Natural killer cell (primary cell): ENCODE data around the gene NR0B2. TPM values are rescaled to one million over a fixed set of nuclear protein-coding genes. Genes with fewer than 3 reads are reported as not detected.

Experiments
- ATAC-seq, 3 donors: fragments of 150-1000 bp in 2 of 3; fragments of 200-7000 bp in 1 of 3; cut with Tn5 transposase; 1 replicate in 1 of 3; 2 replicates in 2 of 3; pipeline ENCODE4 v1.10.0; 2021; ENCODE audit warnings: mild to moderate bottlenecking in 2 of 3, moderate library complexity in 2 of 3
- DNase-seq, 2 donors: peaks; one replicate each; pipeline versions ENCODE4 v3.0.0 to v3.0.0-alpha.2; 2013 to 2021; ENCODE audit warnings: mixed read lengths in 1 of 2
- H3K27ac ChIP-seq: one replicate; pipeline ENCODE4 v1.5.1; 2013; ENCODE audit warnings: mild to moderate bottlenecking, low read length
- H3K27me3 ChIP-seq: one replicate; pipeline ENCODE4 v1.6.1; 2013; ENCODE audit warnings: low read length; ENCODE audit not compliant: control insufficient read depth, insufficient read depth
- H3K36me3 ChIP-seq: one replicate; pipeline ENCODE4 v1.6.1; 2013; ENCODE audit warnings: low read length; ENCODE audit not compliant: control insufficient read depth, insufficient read depth
- H3K4me1 ChIP-seq: one replicate; pipeline ENCODE4 v1.6.1; 2013; ENCODE audit warnings: low read length; ENCODE audit not compliant: control insufficient read depth, insufficient read depth
- H3K4me3 ChIP-seq: one replicate; pipeline ENCODE4 v1.5.1; 2013; ENCODE audit warnings: low read length
- H3K9me3 ChIP-seq: one replicate; pipeline ENCODE4 v1.6.1; 2013; ENCODE audit warnings: low read length; ENCODE audit not compliant: control insufficient read depth, insufficient read depth
- H3K27ac Mint-ChIP-seq, 2 donors: one replicate each; pipeline ENCODE4 v1.8.0; 2022; ENCODE audit warnings: mild to moderate bottlenecking in 2 of 2, mixed read lengths in 2 of 2, moderate library complexity in 1 of 2
- H3K27me3 Mint-ChIP-seq, 2 donors: one replicate each; pipeline ENCODE4 v1.8.0; 2022; ENCODE audit warnings: low read depth in 2 of 2, mixed read lengths in 2 of 2
- H3K36me3 Mint-ChIP-seq: one replicate; pipeline ENCODE4 v1.8.0; 2022; ENCODE audit warnings: mixed read lengths
- H3K4me1 Mint-ChIP-seq, 2 donors: one replicate each; pipeline ENCODE4 v1.8.0; 2022; ENCODE audit warnings: mixed read lengths in 2 of 2
- H3K4me3 Mint-ChIP-seq: one replicate; pipeline ENCODE4 v1.8.0; 2022; ENCODE audit warnings: mild to moderate bottlenecking, moderate library complexity, mixed read lengths
- H3K9me3 Mint-ChIP-seq, 2 donors: one replicate each; pipeline ENCODE4 v1.8.0; 2022; ENCODE audit warnings: mixed read lengths in 2 of 2
- WGBS: methylation state at CpG from one replicate; pipeline ENCODE4 v1.1.7; 2013; ENCODE audit warnings: missing lambda C conversion rate; ENCODE audit not compliant: insufficient coverage; 5-methylcytosine and 5-hydroxymethylcytosine counted together
- intact Hi-C: fragments of 100-400 bp; cut with micrococcal nuclease; formaldehyde crosslinking; loops from one replicate; pipeline ENCODE4 v1.14.2; 2022
- total RNA-seq, 4 donors: library from RNA; stranded (reverse); fragments of 120-200 nt in 1 of 4; gene quantifications; one replicate each; pipeline versions ENCODE4 v1.2.3 to v1.2.4, GENCODE V29; 2013 to 2022
- TF ChIP-seq, protein P1 (sequence below): fragments of 200-600 bp; IDR thresholded peaks from one replicate; pipeline ENCODE4 v1.8.0; 2022; ENCODE audit warnings: antibody characterized with exemption

Gene NR0B2, protein sequence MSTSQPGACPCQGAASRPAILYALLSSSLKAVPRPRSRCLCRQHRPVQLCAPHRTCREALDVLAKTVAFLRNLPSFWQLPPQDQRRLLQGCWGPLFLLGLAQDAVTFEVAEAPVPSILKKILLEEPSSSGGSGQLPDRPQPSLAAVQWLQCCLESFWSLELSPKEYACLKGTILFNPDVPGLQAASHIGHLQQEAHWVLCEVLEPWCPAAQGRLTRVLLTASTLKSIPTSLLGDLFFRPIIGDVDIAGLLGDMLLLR
- not detected for total RNA-seq
- not detected for total RNA-seq (2013)

DNA sequence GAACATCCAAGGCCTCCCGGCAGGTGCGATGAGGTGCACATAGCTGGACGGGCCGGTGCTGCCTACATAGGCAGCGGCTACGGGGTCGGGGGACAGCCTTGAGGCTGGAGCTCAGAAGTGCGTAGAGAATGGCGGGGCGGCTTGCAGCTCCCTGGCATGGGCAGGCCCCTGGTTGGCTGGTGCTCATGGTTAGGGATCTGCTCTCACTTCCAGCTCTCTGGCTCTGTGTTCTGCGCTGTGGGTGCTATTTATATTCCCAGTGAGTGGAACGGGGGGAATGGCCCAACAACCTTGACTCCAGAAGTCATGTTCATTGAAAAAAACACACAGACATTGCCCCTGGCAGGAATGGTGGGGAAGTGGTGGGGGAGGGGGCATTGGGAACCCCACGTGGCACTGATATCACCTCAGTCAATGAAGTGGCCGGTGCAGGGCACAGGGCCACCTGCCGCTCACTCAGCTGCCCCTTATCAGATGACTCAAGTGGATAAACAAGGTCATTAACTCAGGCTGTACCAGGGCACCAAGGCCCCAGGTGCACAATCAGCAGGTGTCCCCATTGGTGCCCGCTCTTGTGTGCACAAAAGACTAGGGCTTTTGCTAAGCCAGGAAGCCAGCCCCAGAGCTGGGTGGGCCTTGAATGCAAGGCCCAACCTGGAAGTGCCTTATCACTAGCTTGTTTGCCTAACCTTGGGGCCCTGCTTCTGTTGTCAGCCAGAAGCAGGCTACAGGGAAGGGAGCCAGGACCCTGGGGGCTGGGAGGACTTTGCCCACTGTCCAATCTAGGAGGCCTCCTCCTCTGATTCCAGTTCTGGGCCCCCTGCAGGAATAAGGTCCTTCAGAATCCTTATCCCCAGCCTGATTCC lies at the start of gene NR0B2:
TSS of gene NR0B2 (minus strand) at position 222 of the 866 bp plus-strand sequence. CDS start at position 187, 35 bp downstream.
- no peak within 1 kb of the TSS for H3K4me3 Mint-ChIP-seq
- DNase-seq (no peak), ATAC-seq (no peak)
- no peaks in the 10 kb centered on the region for H3K4me1 Mint-ChIP-seq
- Histone ChIP-seq H3K4me3 (no peak within 1 kb of the TSS), H3K4me1 (no peaks in the 10 kb centered on the region), H3K27me3 (no peaks in the 10 kb centered on the region), H3K36me3 (no peaks in the 10 kb centered on the region), H3K9me3 (no peaks in the 10 kb centered on the region), H3K27ac (no peak within 1 kb of the TSS)
- H3K9me3 Mint-ChIP-seq = no peaks in the 10 kb centered on the region
- TF ChIP-seq, protein P1, sequence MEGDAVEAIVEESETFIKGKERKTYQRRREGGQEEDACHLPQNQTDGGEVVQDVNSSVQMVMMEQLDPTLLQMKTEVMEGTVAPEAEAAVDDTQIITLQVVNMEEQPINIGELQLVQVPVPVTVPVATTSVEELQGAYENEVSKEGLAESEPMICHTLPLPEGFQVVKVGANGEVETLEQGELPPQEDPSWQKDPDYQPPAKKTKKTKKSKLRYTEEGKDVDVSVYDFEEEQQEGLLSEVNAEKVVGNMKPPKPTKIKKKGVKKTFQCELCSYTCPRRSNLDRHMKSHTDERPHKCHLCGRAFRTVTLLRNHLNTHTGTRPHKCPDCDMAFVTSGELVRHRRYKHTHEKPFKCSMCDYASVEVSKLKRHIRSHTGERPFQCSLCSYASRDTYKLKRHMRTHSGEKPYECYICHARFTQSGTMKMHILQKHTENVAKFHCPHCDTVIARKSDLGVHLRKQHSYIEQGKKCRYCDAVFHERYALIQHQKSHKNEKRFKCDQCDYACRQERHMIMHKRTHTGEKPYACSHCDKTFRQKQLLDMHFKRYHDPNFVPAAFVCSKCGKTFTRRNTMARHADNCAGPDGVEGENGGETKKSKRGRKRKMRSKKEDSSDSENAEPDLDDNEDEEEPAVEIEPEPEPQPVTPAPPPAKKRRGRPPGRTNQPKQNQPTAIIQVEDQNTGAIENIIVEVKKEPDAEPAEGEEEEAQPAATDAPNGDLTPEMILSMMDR = no peak
- H3K27ac Mint-ChIP-seq = no peak within 1 kb of the TSS
- 92% methylated on average over 16 of the region's 16 CpGs for WGBS
- no peaks in the 10 kb centered on the region for H3K27me3 Mint-ChIP-seq
- intact Hi-C loops = no loop called here
- no peaks in the 10 kb centered on the region for H3K36me3 Mint-ChIP-seq

- DNase-seq (no peak), ATAC-seq (no peak)
- TF ChIP-seq, protein P1 = no peak
- no peaks in the 10 kb centered on the region for H3K9me3 Mint-ChIP-seq
- H3K4me3 Mint-ChIP-seq = no peak overlapping the region
- WGBS = 75% methylated on average over 3 of the region's 3 CpGs
- H3K4me1 Mint-ChIP-seq = peaks cover 6% of the 10 kb centered on the region in 2 donors
- intact Hi-C loops = no loop called here
- H3K27ac Mint-ChIP-seq = no peak overlapping the region
- Histone ChIP-seq H3K4me3 (no peak overlapping the region), H3K9me3 (no peaks in the 10 kb centered on the region), H3K27me3 (peaks cover 16% of the 10 kb centered on the region), H3K4me1 (peaks cover 12% of the 10 kb centered on the region), H3K27ac (no peak overlapping the region), H3K36me3 (no peaks in the 10 kb centered on the region)
- peaks cover 34 to 49% of the 10 kb centered on the region in 2 donors for H3K27me3 Mint-ChIP-seq
- H3K36me3 Mint-ChIP-seq = no peaks in the 10 kb centered on the region
These were observed 48.1 kb upstream of the NR0B2 start for GRCh38 chr1:26961826-26962225.

- peaks cover 12% of the 10 kb centered on the region for H3K4me1 ChIP-seq
- DNase-seq = no peak
- H3K27ac Mint-ChIP-seq = peak overlapping the region in 1 of 2 donors; percentile 10
- H3K4me3 ChIP-seq = no peak overlapping the region
- intact Hi-C loops = no loop called here
- no peak overlapping the region for H3K27ac ChIP-seq
- H3K27me3 ChIP-seq = peaks cover 18% of the 10 kb centered on the region
- peaks cover 34 to 43% of the 10 kb centered on the region in 2 donors for H3K27me3 Mint-ChIP-seq
- no peaks in the 10 kb centered on the region for H3K36me3 ChIP-seq
- ATAC-seq = no peak
- no peaks in the 10 kb centered on the region for H3K9me3 ChIP-seq
- TF ChIP-seq, protein P1 = no peak
- WGBS = 47% methylated on average over 3 of the region's 3 CpGs
- H3K4me1 Mint-ChIP-seq = peaks cover 6% of the 10 kb centered on the region in 2 donors
- H3K36me3 Mint-ChIP-seq = no peaks in the 10 kb centered on the region
- no peaks in the 10 kb centered on the region for H3K9me3 Mint-ChIP-seq
- H3K4me3 Mint-ChIP-seq = peak overlapping the region; percentile 80
These were observed 46.8 kb upstream of the NR0B2 start for GRCh38 chr1:26960625-26960966.
